GM15510 (cell line): ENCODE measurements around the gene DYNC1I2.

Source experiments
- POLR2A ChIP-seq: IDR thresholded peaks from 3 replicates; pipeline ENCODE4 v1.6.1; 2011; ENCODE audit warnings: borderline replicate concordance; ENCODE audit not compliant: insufficient read length; ENCODE audit errors: extremely low read depth

The DYNC1I2 gene

GRCh38 chr2:171706152-171706803 lies 19.0 kb downstream of the DYNC1I2 start:
- TF ChIP-seq POLR2A, result no peak

- no peak for TF ChIP-seq POLR2A
Measured at GRCh38 chr2:171707752-171708151, 20.5 kb downstream of the DYNC1I2 start.

DNA sequence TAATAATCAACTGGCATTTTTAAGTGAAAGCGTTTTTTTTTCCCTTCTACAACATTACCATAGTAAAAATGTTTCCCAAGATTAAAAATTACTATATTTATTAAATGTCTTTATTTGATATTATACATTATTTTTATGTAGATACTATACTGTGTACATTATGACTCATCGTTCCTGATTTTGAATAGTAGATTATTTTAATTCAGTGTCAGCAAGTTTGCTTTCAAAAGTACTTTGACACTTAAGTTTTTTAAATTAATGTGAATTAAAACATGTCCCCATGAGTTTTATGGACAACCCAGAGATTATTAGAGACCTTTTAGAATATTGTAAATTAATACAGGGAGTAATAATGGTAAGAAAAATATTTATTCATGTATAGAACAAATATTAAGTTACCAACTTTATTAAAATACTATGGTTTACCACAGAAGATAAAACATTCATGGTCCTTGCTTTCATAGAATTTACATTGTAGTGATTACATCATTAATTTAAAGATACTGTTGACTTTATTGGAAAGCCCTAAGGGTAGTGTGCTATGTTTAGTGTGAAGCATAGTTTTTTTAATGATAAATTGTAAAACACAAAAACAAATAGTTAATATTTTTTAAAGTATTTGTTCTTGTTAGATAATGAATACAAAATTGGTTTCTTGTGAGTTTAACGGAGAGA lies 21.9 kb downstream of the DYNC1I2 start:
- no peak for TF ChIP-seq POLR2A

DNA sequence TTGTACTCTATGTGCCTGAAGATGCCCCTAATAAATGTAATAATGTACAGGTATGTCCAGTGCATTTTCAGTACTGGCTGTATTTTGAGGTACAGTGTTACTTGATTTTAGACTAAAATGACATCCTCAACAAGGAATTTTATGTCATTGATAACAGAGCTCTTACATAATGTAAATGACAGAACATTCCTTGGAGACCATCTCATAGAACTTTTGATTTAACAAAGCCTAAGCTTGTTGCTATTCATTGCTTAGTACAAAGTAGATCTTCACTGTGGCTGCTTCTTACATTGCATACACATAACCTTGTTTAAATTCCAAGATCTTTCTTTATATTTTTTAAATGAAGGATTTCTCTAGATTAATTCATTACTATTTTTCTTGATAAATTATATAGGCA lies 24.1 kb downstream of the DYNC1I2 start:
- TF ChIP-seq POLR2A, result no peak

DNA sequence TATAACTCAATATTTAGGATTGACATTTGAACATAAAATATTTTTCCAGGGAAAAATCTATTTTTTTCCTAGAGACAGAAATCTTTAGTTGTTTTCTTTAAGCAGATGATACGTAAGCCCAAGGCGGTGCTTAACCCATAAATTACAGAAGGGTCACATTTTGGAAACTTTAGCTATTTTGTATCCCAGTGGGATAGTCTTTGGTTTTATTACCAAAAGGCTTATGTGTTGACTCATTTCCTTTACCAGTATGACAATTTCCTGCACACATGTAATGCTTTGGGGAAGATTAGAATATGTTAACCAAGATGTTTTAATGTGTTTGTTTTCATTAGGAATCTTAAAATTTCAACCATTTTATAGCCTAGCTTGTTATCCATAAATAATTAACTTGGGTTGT lies 24.8 kb downstream of the DYNC1I2 start:
- no peak for TF ChIP-seq POLR2A

DNA sequence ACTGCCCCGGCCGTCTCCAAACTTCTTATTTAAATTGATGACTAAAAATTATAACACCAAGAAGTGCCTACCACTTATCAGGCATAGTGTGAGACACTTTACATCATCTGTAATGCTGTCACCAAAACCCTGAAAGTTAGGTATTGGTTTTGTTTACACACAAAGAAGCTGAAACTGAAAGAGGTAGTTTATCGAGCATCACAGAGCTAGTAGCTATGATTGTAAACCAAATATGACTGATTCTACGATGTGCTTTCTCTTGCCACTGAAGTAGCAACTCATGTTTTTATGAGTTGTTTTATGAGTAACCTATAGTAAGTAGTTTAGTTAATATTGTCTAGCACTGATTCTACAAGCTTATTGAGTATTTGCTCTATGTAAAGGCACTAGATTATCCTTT lies 31.5 kb downstream of the DYNC1I2 start:
- TF ChIP-seq POLR2A, result no peak

GRCh38 chr2:171719660-171720059 lies 32.4 kb downstream of the DYNC1I2 start:
- TF ChIP-seq POLR2A, result no peak

GRCh38 chr2:171723716-171724683 lies 36.7 kb downstream of the DYNC1I2 start:
- no peak for TF ChIP-seq POLR2A

GRCh38 chr2:171726847-171727450 lies 39.7 kb downstream of the DYNC1I2 start:
- no peak for TF ChIP-seq POLR2A

DNA sequence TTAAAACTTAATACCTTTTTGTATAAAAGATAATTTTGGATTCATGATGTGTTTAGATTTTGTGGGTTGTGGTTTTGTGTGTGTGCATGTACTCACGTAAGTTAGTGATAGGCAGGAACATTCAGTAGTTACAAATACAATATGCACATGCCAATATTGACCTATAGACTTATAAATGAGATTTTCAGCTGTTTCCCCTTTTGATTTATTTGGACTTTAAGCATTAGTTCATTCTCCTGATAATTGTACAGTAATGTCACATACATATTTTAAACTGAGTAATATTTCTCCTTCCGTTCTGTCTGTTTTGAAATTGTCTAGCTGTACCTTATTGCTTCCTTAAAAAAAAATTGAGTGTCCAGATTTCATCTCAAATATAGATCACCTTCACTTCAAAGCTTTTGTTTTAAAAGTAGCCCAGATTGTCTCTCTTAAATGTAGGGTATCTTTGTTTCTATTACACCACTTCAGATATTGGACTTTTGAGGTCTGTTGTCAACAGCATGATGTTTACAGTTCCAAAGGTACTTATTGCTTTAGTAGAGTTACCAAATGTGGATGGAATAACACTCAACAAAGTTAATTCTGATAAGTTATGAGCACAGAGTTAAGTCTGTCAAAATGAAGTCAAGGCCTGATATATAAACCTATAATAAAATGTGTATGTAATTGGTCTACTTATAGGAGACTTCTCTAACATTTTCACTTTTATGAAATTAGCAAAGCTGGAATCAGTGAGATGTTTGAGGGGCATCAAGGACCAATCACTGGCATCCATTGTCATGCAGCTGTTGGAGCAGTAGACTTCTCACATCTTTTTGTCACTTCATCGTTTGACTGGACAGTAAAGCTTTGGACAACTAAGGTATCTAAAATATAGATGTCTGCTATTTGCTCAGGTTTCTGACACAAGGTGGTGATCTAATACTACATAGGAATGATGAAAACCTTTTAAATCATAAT lies 42.0 kb downstream of the DYNC1I2 start:
- no peak for TF ChIP-seq POLR2A

GRCh38 chr2:171729952-171730317 lies 42.7 kb downstream of the DYNC1I2 start:
- no peak for TF ChIP-seq POLR2A

GRCh38 chr2:171735991-171736710 lies 48.9 kb downstream of the DYNC1I2 start:
- no peak for TF ChIP-seq POLR2A

- TF ChIP-seq POLR2A, result no peak
Measured at GRCh38 chr2:171741189-171741588, 53.9 kb downstream of the DYNC1I2 start.
